ENCODE data around the gene TRABD2A. TPM values are rescaled to one million over a fixed set of nuclear protein-coding genes. Genes with fewer than 3 reads are reported as not detected.

Gene TRABD2A
- total and polyA plus RNA-seq, 8 donors, result 0.19 to 0.59 (median 0.28) TPM; not detected in 1

DNA sequence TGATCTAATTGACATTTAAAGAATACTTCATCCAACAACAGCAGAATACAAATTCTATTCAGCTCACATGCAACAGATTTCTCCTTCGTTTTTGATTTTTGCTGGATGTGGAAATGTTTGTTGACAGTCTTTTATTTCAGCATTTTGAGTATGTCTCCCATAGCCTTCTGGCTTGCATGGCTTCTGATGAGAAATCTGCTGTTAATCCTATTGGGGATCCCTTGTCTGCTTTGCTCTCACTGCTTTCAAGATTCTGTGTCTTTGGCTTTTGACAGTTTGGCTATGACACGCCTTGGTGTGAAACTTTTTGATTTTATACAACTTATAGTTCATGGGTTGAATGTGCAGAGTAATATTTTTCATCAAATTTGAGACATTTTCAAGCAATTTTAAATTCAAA lies 44.7 kb downstream of the TRABD2A start:
- no peak for FAIRE-seq
- intact Hi-C loops (cut with DNase I), result no loop called here
- H3K27me3 ChIP-seq, result no peaks in the 10 kb centered on the region

DNA sequence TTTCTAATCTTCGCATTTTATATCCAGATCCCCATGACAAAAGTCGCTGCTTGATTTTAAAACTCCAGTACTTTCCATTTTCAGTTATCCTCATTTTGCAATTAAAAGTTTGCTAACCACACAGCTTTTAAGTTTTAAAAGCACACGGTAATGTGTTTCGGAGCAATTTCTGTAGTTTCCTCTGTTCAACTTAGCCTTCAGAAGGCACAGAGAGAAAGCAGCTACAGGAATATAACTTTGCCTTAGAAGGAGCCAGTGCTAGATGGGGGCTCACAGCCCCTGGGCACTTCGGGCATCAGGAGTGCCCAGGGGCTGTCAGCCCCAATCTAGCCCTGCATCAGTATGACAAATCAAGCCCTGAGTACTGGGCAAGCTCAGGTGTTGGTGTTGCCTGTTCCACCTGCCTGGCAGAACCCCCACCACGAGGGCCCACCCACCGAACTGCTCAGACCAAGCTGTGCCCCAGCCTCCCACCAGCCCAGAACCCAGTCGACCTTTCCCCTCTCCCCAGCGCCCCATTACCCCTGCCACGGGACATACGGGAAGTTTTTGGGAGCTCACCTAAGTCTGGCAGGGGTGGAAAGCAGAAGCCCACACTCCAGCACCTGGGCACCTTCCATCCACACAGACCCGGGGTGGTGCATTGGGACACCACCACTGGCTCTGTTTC lies 47.3 kb downstream of the TRABD2A start:
- no peaks in the 10 kb centered on the region for H3K4me1 ChIP-seq
- FAIRE-seq (no peak), DNase-seq (no peak), ATAC-seq (no peak)
- intact Hi-C loops (cut with DNase I), result no loop called here
- no peak overlapping the region for H3K4me3 ChIP-seq
- no peaks in the 10 kb centered on the region for H3K27me3 ChIP-seq
- no peaks in the 10 kb centered on the region for H3K36me3 ChIP-seq
- TF ChIP-seq, protein P1, sequence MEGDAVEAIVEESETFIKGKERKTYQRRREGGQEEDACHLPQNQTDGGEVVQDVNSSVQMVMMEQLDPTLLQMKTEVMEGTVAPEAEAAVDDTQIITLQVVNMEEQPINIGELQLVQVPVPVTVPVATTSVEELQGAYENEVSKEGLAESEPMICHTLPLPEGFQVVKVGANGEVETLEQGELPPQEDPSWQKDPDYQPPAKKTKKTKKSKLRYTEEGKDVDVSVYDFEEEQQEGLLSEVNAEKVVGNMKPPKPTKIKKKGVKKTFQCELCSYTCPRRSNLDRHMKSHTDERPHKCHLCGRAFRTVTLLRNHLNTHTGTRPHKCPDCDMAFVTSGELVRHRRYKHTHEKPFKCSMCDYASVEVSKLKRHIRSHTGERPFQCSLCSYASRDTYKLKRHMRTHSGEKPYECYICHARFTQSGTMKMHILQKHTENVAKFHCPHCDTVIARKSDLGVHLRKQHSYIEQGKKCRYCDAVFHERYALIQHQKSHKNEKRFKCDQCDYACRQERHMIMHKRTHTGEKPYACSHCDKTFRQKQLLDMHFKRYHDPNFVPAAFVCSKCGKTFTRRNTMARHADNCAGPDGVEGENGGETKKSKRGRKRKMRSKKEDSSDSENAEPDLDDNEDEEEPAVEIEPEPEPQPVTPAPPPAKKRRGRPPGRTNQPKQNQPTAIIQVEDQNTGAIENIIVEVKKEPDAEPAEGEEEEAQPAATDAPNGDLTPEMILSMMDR (IDR thresholded peaks at IDR 0.05), result no peak
- no peaks in the 10 kb centered on the region for H3K9me3 ChIP-seq
- peak overlapping the region in 1 of 4 donors; percentile 33 for H3K27ac ChIP-seq
- WGBS, 2 donors, result 75 to 78% methylated on average over 12 of the region's 12 CpGs

More for the DNA sequence above, 44.7 kb downstream of the TRABD2A start:
- DNase-seq (no peak), ATAC-seq (no peak)
- TF ChIP-seq, protein P1 (IDR thresholded peaks at IDR 0.05), result no peak
- WGBS, 2 donors, result 49 to 74% methylated on average over 2 of the region's 2 CpGs
- Histone ChIP-seq H3K9me3 (no peaks in the 10 kb centered on the region), H3K4me3 (no peak overlapping the region), H3K4me1 (no peaks in the 10 kb centered on the region), H3K27ac (no peak overlapping the region), H3K36me3 (no peaks in the 10 kb centered on the region)

DNA sequence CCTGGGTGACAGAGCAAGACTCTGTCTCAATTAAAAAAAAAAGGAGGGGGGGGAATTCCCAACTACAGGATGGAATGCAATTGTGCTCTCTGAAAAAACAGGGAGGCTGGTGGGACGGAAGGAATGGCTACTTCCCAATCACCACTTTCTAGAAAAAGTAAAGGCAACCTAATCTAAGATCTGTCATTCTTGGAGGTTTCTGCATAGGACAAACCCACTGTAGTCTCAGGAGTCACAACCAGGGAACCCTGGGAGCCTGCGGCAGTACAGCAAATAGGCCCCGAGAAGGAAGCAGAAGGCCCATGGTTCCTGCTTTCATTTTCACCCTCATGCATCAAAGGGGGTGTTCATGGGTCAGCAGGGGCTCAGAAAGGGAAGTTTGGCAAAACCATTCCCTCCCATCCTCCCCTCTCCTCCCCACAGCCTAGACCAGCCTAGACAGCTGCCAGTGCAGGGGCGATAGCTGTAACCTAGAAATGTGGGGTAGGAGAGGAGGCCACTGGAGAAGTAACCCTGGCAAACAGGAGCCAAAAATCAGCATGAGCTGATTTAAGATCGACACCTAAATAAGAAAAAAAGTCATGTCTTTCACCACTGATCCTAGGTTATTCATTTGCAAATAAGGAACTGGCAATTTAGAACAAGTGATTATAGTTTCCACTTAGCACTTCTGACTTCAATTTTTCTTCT lies 48.0 kb downstream of the TRABD2A start:
- TF ChIP-seq, protein P1 (IDR thresholded peaks at IDR 0.05), result no peak
- no peaks in the 10 kb centered on the region for H3K27me3 ChIP-seq
- DNase-seq, result peak in 1 of 6 donors; percentile 40
- H3K27ac ChIP-seq, result peak overlapping the region in 2 of 4 donors; percentile 14 to 33
- no peaks in the 10 kb centered on the region for H3K4me1 ChIP-seq
- intact Hi-C loops (cut with DNase I), result no loop called here
- WGBS, 2 donors, result 63 to 64% methylated on average over 5 of the region's 5 CpGs
- H3K9me3 ChIP-seq, result no peaks in the 10 kb centered on the region
- ATAC-seq, result peak in 2 of 4 donors; percentile 71 to 85
- H3K36me3 ChIP-seq, result no peaks in the 10 kb centered on the region
- H3K4me3 ChIP-seq, result no peak overlapping the region
- no peak for FAIRE-seq

DNA sequence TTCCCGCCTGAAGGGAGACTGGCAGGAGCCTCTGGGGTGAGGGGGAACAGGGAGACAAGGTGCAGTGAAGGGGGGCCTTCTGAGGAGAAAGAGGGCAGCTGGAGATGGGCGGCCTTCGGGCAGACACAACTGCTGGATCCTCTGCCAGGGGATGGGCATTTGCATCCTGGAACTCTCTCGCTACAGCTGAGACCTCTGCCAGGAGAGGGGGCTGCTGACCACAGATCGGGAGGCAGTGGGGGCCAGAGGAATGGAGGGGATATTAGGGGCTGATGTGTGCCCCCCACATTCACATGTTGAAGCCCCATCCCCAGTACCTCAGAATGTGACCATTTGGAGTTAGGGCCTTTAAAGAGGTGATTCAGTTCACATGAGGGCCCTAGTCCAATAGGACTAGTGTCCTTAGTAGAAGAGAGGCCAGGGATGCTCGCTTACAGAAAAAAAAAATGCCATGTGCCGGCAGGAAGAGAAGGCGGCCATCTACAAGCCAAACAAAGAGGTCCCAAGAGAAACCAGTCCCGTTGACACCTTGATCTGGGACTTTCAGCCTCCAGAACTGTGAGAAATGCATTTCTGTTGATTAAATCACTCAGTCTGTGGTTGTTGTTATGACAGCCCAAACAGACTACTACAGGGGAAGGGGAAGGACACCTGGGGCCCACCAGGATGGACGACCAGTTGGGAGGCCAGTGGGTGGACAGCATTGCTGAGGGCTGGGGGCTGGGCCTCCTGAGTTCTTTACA lies 50.0 kb downstream of the TRABD2A start:
- WGBS, 2 donors, result 79 to 87% methylated on average over 10 of the region's 10 CpGs

More for the DNA sequence above, 50.0 kb downstream of the TRABD2A start:
- no peak overlapping the region for H3K4me3 ChIP-seq
- no peak for FAIRE-seq
- H3K9me3 ChIP-seq, result no peaks in the 10 kb centered on the region
- TF ChIP-seq, protein P1 (IDR thresholded peaks at IDR 0.05), result no peak
- no peaks in the 10 kb centered on the region for H3K27me3 ChIP-seq
- no peak overlapping the region for H3K27ac ChIP-seq
- intact Hi-C loops (cut with DNase I), result no loop called here
- no peaks in the 10 kb centered on the region for H3K36me3 ChIP-seq
- no peaks in the 10 kb centered on the region for H3K4me1 ChIP-seq
- DNase-seq, result no peak
- ATAC-seq, result no peak
